Right ventricle myocardium superior (tissue), 1 donor: ENCODE results near the gene SFSWAP. TPM values are rescaled to one million over a fixed set of nuclear protein-coding genes. Genes with fewer than 3 reads are reported as not detected.

Source experiments
- ATAC-seq: fragments of 200-7000 bp; cut with Tn5 transposase; one replicate; pipeline ENCODE4 v1.9.1; 2020; ENCODE audit warnings: mild to moderate bottlenecking; ENCODE audit not compliant: poor library complexity
- DNase-seq: peaks from one replicate; pipeline ENCODE4 v3.0.0-alpha.2; 2020
- intact Hi-C: fragments of 100-400 bp; cut with DNase I; formaldehyde crosslinking; loops from one replicate; pipeline ENCODE4 v1.11.2; 2022
- total RNA-seq: library from RNA; stranded (reverse); fragmentation: NEBNext Ultra II Directional; extraction: Animal tissue kit (Norgen Biotek cat#: 25700); gene quantifications from one replicate; pipeline ENCODE4 v1.2.1, GENCODE V29; 2021
- donor health status: DM: no; HTN: yes; CAD: no; lungs with severe emphysema.

SFSWAP gene
- total RNA-seq, 1 donor from 2014 or later = 19.4 TPM

GRCh38 chr12:131817241-131817640, 106.4 kb downstream of the SFSWAP start:
- ATAC-seq = no peak
- intact Hi-C loops = no loop called here
- no peak for DNase-seq

GRCh38 chr12:131818821-131819585, 108.1 kb downstream of the SFSWAP start:
- no peak for ATAC-seq
- DNase-seq = no peak
- intact Hi-C loops = no loop called here

GRCh38 chr12:131824450-131824849, 113.6 kb downstream of the SFSWAP start:
- intact Hi-C loops = no loop called here
- ATAC-seq (no peak), DNase-seq (no peak)

- ATAC-seq (no peak), DNase-seq (no peak)
- intact Hi-C loops = no loop called here
These were observed 114.4 kb downstream of the SFSWAP start for GRCh38 chr12:131825146-131825892.

- intact Hi-C loops = no loop called here
- ATAC-seq (no peak), DNase-seq (no peak)
These were observed 115.4 kb downstream of the SFSWAP start for GRCh38 chr12:131826097-131826928.

- peak; percentile 74 for DNase-seq
- peak; percentile 22 for ATAC-seq
- intact Hi-C loops = no loop called here
These were observed 117.2 kb downstream of the SFSWAP start, which contains the start of gene MMP17 for GRCh38 chr12:131827961-131828534. Gene MMP17, plus strand, starts transcription at chr12:131828393. Its CDS starts 102 bp downstream, at chr12:131828495.

GRCh38 chr12:131828671-131829355, 117.9 kb downstream of the SFSWAP start:
- no peak for DNase-seq
- intact Hi-C loops = no loop called here
- peak; percentile 16 for ATAC-seq

GRCh38 chr12:131829356-131829747, 118.5 kb downstream of the SFSWAP start:
- ATAC-seq = peak; percentile 31
- no peak for DNase-seq
- intact Hi-C loops = no loop called here

GRCh38 chr12:131829791-131830334, 119.0 kb downstream of the SFSWAP start:
- ATAC-seq (peak; percentile 11), DNase-seq (no peak)
- intact Hi-C loops = loop anchor here (10.0 kb wide), 1 partner anchor 115 kb away; the partner anchor contains the start of gene EP400

- intact Hi-C loops = loop anchor here (10.0 kb wide), 1 partner anchor 114 kb away; the partner anchor contains the start of gene EP400
- ATAC-seq = peak; percentile 93
- DNase-seq = peak; percentile 90
These were observed 119.5 kb downstream of the SFSWAP start for GRCh38 chr12:131830335-131830913.

GRCh38 chr12:131830914-131831571, 120.2 kb downstream of the SFSWAP start:
- DNase-seq (no peak), ATAC-seq (no peak)
- intact Hi-C loops = loop anchor here (10.0 kb wide), 1 partner anchor 114 kb away; the partner anchor contains the start of gene EP400

GRCh38 chr12:131831635-131832041, 120.7 kb downstream of the SFSWAP start:
- ATAC-seq (no peak), DNase-seq (no peak)
- intact Hi-C loops = loop anchor here (10.0 kb wide), 1 partner anchor 113 kb away; the partner anchor contains the start of gene EP400

- intact Hi-C loops = loop anchor here (10.0 kb wide), 1 partner anchor 112 kb away; the partner anchor contains the start of gene EP400
- DNase-seq (peak; percentile 73), ATAC-seq (no peak)
These were observed 121.7 kb downstream of the SFSWAP start for GRCh38 chr12:131832321-131833231.

GRCh38 chr12:131833288-131833895, 122.5 kb downstream of the SFSWAP start:
- intact Hi-C loops = loop anchor here (10.0 kb wide), 1 partner anchor 111 kb away; the partner anchor contains the start of gene EP400
- DNase-seq (no peak), ATAC-seq (no peak)
